Uterus (tissue), 4 donors: Measurements from ENCODE around the gene KCNS3. TPM values are rescaled to one million over a fixed set of nuclear protein-coding genes. Genes with fewer than 3 reads are reported as not detected.

ENCODE experiments used
- DNase-seq, 2 donors: peaks; one replicate each; pipeline ENCODE4 v3.0.0-alpha.2; 2019 to 2020
- H3K27ac ChIP-seq, 2 donors: fragments of 200-600 bp; sonication (generic); 1 replicate in 1 of 2; 2 replicates in 1 of 2; pipeline ENCODE4 v1.5.1; 2016 to 2018
- H3K27me3 ChIP-seq, 2 donors: fragments of 200-600 bp; sonication (generic); one replicate each; pipeline ENCODE4 v1.5.1; 2018 to 2019; ENCODE audit warnings: control low read depth in 1 of 2
- H3K36me3 ChIP-seq, 2 donors: fragments of 200-600 bp; sonication (generic); one replicate each; pipeline ENCODE4 v1.5.1; 2019; ENCODE audit warnings: control low read depth in 1 of 2
- H3K4me1 ChIP-seq, 2 donors: fragments of 200-600 bp; sonication (generic); one replicate each; pipeline ENCODE4 v1.5.1; 2018 to 2019; ENCODE audit warnings: control low read depth in 1 of 2
- H3K4me3 ChIP-seq, 2 donors: fragments of 200-600 bp; sonication (generic); 1 replicate in 1 of 2; 2 replicates in 1 of 2; pipeline ENCODE4 v1.5.1; 2018 to 2019; ENCODE audit warnings: mild to moderate bottlenecking in 1 of 2
- H3K9me3 ChIP-seq, 2 donors: fragments of 200-600 bp; sonication (generic); one replicate each; pipeline ENCODE4 v1.5.1; 2019; ENCODE audit warnings: control low read depth in 1 of 2
- POLR2A ChIP-seq, 2 donors: fragments of 450-650 bp; IDR thresholded peaks; one replicate each; pipeline ENCODE4 v1.6.1; 2016; ENCODE audit warnings: antibody characterized with exemption in 2 of 2, mild to moderate bottlenecking in 1 of 2, moderate library complexity in 1 of 2
- intact Hi-C: fragments of 100-400 bp; cut with DNase I; formaldehyde crosslinking; loops from one replicate; pipeline ENCODE4 v1.15.1; 2023; ENCODE audit warnings: low total_unique reads
- total RNA-seq, 4 donors: library from RNA; depleted of rRNA in 3 of 4; stranded (reverse); fragments of >200 nt in 3 of 4; gene quantifications; one replicate each; pipeline versions ENCODE4 v1.1.0 to v1.2.4, GENCODE V29; 2014 to 2023
- TF ChIP-seq, protein P1 (sequence below), 4 experiments: fragments of 200-600 bp in 2 of 4; fragments of 450-650 bp in 2 of 4; sonication (generic) in 2 of 4; IDR thresholded peaks; one replicate each; pipeline ENCODE4 v1.5.1; 2016 to 2019; ENCODE audit warnings: antibody characterized with exemption in 4 of 4, mild to moderate bottlenecking in 2 of 4, moderate library complexity in 1 of 4
- donor health status: DM: yes; HTN: yes; CAD: no.

The KCNS3 gene
- total RNA-seq, 4 donors from 2014 or later = 4.8 to 67.6 (median 11.6) TPM

- H3K9me3 ChIP-seq = no peaks in the 10 kb centered on the region
- H3K36me3 ChIP-seq = no peaks in the 10 kb centered on the region
- H3K27me3 ChIP-seq = no peaks in the 10 kb centered on the region
- no peak for TF ChIP-seq POLR2A (IDR thresholded peaks at IDR 0.05)
- TF ChIP-seq, protein P1, sequence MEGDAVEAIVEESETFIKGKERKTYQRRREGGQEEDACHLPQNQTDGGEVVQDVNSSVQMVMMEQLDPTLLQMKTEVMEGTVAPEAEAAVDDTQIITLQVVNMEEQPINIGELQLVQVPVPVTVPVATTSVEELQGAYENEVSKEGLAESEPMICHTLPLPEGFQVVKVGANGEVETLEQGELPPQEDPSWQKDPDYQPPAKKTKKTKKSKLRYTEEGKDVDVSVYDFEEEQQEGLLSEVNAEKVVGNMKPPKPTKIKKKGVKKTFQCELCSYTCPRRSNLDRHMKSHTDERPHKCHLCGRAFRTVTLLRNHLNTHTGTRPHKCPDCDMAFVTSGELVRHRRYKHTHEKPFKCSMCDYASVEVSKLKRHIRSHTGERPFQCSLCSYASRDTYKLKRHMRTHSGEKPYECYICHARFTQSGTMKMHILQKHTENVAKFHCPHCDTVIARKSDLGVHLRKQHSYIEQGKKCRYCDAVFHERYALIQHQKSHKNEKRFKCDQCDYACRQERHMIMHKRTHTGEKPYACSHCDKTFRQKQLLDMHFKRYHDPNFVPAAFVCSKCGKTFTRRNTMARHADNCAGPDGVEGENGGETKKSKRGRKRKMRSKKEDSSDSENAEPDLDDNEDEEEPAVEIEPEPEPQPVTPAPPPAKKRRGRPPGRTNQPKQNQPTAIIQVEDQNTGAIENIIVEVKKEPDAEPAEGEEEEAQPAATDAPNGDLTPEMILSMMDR (IDR thresholded peaks at IDR 0.05) = no peak
- H3K4me3 ChIP-seq = no peak overlapping the region
- intact Hi-C loops = no loop called here
- DNase-seq = no peak
- H3K27ac ChIP-seq = no peak overlapping the region
- no peaks in the 10 kb centered on the region for H3K4me1 ChIP-seq
Measured at GRCh38 chr2:17916584-17916983, 38.1 kb downstream of the KCNS3 start.

DNA sequence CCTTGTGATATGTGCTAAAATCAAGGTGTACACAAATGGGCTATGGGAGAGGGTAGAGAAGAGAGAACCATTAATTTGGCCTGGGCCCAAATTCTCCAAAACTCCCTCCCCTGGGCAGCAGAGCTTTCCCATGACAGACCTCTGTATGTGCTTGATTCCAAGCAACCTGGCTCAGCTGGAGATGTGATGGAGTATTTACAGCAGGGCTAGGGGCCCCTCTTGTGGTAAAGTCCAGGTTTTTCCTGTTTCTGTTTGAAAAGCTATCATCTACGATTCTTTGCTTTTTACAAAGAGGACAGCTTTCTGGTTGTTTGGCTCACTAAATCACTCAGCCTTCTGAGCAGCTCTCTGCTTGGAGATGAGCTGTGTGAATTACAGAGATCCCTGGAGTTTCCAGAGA is 40.3 kb downstream of the KCNS3 start:
- H3K4me3 ChIP-seq = no peak overlapping the region
- intact Hi-C loops = no loop called here
- no peak for DNase-seq

GRCh38 chr2:17930773-17931172 is 52.3 kb downstream of the KCNS3 start:
- Histone ChIP-seq H3K36me3 (no peaks in the 10 kb centered on the region), H3K27ac (no peak overlapping the region), H3K4me1 (no peaks in the 10 kb centered on the region), H3K27me3 (no peaks in the 10 kb centered on the region), H3K4me3 (no peak overlapping the region), H3K9me3 (no peaks in the 10 kb centered on the region)
- DNase-seq = no peak
- intact Hi-C loops = no loop called here
- TF ChIP-seq, protein P1 (IDR thresholded peaks at IDR 0.05) = no peak
- no peak for TF ChIP-seq POLR2A (IDR thresholded peaks at IDR 0.05)

More for the DNA sequence above, 40.3 kb downstream of the KCNS3 start:
- Histone ChIP-seq H3K4me1 (no peaks in the 10 kb centered on the region), H3K27ac (no peak overlapping the region), H3K9me3 (no peaks in the 10 kb centered on the region), H3K27me3 (no peaks in the 10 kb centered on the region), H3K36me3 (no peaks in the 10 kb centered on the region)
- no peak for TF ChIP-seq POLR2A (IDR thresholded peaks at IDR 0.05)
- TF ChIP-seq, protein P1 (IDR thresholded peaks at IDR 0.05) = no peak

DNA sequence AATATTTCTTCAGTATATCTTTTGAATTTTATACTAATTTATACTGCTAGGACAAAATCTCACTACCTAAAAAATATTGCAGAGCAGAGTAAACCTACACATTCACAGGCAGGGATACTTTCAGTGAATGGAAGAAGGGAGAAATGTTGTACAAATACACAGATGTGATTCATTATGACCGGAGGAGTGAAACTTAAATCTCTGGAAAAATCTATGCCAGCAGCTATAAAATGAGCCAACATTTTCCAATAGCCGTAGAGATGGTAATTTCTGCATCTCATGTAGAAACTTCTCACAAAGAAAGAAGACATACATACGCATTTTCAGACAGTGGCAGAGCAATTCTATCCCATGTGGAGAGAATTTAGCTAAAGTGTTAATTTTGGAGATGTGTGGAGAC is 54.8 kb downstream of the KCNS3 start:
- Histone ChIP-seq H3K27me3 (no peaks in the 10 kb centered on the region), H3K27ac (no peak overlapping the region), H3K4me1 (no peaks in the 10 kb centered on the region), H3K4me3 (no peak overlapping the region), H3K9me3 (no peaks in the 10 kb centered on the region), H3K36me3 (no peaks in the 10 kb centered on the region)
- no peak for DNase-seq
- intact Hi-C loops = no loop called here
- no peak for TF ChIP-seq POLR2A (IDR thresholded peaks at IDR 0.05)
- TF ChIP-seq, protein P1 (IDR thresholded peaks at IDR 0.05) = no peak

DNA sequence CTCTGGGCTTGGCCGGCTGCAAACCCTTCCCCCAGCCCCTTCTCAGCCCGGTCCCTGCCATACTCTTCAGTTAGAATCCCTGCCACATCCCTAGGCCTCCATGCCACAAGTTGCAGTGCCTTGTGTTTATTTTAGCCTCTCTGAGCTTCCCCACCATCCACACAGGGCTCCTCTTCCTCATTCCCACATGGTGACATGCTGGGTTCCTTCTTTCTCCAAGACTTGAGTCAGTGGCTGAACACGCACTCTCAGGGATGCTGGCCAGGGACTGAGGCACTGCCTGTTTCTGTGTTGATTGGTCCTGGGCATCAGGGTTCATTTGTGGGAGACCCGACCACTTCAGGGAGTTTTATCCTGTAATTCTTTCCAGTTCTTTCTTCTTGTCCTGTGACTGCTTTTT is 56.3 kb downstream of the KCNS3 start:
- Histone ChIP-seq H3K27ac (no peak overlapping the region), H3K4me3 (no peak overlapping the region), H3K4me1 (no peaks in the 10 kb centered on the region), H3K27me3 (no peaks in the 10 kb centered on the region), H3K36me3 (no peaks in the 10 kb centered on the region), H3K9me3 (no peaks in the 10 kb centered on the region)
- TF ChIP-seq, protein P1 (IDR thresholded peaks at IDR 0.05) = no peak
- no peak for TF ChIP-seq POLR2A (IDR thresholded peaks at IDR 0.05)
- DNase-seq = no peak
- intact Hi-C loops = no loop called here
